NCI-H748 (cell line): ENCODE data around the gene KIAA0753.

ENCODE experiments used
- DNase-seq: peaks from one replicate; lab custom pipeline; 2025; ENCODE audit not compliant: unreplicated experiment; lab: John Stamatoyannopoulos, UW

KIAA0753 gene

DNA sequence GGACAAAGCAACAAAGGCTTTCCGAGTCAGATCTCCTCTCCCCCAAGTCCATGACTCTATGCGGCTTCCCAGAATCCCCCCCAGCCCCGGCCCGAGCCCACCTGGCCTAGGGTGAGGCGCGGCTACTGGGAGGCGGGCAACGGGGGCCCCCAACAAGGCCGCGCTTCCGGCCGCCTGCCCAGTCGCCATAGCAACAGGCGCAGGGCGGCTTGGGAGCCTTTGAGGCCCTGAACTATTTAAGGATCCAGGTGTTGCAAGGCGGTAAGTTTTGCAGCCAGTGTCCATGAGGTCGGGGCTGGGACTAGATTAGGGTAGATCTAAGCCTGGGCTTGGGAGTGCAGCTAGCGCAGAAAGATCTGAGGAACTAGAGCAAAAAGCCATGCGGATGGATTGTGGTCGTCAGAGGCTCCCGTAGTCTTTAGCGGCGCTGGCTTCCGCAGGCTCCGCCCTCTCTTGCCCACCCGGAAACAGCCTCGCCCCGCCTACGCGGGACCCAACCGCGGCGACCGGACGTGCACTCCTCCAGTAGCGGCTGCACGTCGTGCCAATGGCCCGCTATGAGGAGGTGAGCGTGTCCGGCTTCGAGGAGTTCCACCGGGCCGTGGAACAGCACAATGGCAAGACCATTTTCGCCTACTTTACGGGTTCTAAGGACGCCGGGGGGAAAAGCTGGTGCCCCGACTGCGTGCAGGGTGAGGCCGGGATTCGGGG lies at the start of gene KIAA0753, which contains the start of gene TXNDC17:
KIAA0753 (minus strand) TSS at position 176 of the 711 bp plus-strand sequence. CDS start 5,608 bp downstream, outside the sequence.
TXNDC17 (plus strand) TSS at position 525 of the 711 bp plus-strand sequence; CDS start at position 548, 23 bp downstream.
- DNase-seq: peak; percentile 95

DNA sequence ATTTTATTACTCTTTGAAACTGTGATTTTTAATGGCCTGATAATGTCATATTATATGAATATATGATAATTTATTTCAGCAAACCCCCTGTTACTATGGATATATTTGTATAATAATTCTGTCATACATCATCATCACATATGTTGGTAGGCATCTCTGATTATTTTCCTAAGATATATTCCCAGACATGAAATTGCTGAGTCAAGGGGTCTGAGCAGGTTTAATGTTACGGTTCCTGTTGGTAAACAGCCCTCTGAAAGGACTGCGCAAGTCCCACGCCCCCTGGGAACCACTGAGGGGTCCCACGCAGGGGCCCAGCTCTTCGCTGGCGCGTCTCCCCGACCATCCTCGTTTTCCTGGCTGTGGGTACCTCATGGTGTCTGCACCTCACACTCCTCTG lies 48.4 kb upstream of the KIAA0753 start:
- DNase-seq: no peak

DNA sequence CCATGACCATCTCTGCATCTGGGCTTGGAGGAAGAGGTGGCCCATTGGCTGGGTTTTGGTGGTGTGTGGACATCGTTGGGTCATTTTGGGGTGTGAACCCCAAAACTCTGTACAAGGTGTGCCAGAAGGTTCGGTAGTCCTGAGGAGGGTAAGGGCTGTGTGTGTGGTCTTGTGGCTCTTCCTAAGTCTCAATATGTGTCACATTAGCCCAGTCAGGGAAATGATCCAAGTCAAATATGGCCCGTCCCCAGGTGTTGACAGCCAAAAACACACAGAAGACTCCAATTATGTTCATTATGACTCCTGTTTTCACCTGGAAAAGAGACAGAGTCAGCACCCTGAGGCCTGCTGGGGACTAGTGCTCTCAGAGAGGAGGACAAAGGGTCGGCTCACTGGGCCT lies 45.5 kb upstream of the KIAA0753 start:
- DNase-seq: peak; percentile 40

DNA sequence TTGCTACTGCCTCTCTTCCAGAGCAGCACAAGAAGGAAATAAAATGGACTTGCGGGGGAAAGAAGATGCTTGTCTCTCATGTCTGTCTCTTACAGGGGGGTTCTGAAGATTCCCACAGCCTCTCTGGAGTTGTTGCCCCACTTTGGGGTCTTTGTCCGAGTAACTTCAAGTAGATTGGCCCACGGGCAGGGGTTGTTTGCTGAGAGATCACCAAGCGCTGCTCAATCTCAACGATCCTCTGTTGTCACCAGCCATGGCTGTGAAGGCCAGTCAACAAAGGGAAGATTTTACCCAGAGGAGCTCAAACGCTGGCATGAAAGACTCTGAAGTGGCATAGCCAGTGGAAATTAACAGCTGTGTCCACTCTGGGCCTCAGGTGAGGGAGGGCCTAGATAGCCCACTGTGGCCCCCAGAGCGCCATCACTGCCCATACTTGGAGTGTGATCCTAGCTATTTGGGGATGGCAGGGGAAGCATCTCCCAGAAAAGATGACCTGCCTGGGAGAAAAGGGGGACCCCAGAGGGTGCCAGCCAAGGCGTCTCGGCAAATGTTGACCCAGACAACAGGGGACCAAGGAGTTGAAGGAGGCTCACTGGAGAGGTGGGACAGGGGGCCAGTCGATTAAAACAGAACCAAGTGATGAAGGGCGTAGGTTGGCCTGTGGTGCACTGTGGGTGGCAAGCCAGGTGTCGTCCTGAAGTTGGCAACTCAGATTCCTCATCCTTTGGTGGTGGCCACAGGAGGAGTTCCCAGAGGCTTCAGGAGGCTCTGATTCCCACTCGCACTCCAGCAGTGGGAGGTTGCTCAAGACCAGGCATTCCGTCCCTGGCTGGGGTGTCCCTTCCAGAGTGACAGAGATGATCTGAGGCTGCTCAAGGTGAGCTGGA lies 44.6 kb upstream of the KIAA0753 start:
- no peak for DNase-seq

DNA sequence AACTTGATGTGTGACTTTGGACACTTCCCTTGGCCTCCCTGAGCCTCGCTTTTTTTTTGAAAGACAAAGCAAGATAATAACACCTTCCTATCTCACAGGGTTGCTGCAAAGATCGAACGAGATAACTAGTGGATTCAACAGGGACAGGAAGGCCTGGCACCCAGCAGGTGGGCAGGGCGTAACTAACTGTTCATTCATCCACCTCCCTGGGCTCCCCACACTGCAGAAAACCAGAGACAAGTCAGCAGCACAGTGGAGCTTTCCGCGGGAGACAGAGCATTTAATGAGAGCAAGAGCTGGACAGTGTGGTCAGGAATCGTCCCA lies 43.9 kb upstream of the KIAA0753 start:
- DNase-seq: no peak

DNA sequence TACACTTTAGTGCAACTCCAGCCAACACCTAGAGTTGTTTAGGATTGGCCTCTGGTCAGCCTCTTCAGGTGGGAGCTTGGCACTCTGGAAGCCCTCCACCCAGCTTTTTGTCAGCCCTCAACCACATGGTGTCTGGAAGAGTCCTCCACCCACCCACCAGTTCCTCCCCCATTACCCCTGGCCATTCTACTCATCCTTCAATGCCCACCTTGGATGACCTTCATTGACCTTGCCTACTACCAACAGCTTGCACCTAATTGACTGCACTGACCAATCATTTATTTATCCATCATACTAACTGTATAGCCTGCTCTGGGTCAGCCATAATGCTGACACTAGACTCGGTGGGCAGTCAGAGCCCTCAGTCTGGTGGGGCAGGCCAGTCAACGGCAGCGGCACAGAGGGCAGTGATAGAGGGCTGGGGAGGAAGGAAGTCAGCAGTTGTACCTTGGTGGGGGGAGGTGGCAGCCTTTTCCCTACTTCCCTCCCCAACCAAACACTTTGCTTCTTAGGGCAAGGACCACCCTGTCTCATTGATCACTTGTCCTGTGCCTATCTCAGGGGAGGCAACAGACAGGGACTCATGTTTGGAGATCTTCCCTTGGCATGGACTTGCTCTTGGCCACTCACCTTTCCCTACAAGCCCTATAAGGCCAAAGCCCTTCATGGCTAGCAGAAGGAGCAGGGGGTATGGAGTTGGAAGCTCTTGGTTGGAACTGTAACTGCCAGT lies 43.4 kb upstream of the KIAA0753 start:
- no peak for DNase-seq

DNA sequence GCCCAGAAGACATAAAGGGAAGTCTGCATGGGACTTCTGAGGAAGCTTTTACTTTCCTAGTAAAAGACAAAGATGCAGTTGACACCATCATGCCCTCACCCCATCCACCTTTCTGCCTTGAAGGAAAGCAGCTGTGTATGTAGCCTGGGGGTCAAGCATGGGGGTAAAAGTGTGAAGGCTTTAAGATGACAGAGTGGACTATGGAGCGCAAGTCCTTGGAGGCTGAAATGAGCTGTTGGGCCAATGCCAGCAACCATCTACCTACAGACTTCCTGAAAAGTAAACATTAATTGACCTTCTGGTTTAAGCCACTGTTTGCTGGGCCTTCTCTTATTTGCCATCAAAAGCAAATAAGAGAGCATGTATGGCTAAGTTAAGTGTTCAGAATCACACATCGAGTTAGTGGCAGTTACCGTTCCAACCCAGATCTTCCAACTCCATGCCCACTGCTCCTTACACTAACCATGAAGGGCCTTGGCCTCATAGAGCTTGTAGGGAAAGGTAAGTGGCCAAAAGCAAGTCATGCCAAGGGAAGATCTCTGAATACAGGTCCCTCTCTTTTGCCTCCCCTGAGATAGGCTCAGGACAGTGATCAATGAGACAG lies 42.7 kb upstream of the KIAA0753 start:
- peak; percentile 49 for DNase-seq

DNA sequence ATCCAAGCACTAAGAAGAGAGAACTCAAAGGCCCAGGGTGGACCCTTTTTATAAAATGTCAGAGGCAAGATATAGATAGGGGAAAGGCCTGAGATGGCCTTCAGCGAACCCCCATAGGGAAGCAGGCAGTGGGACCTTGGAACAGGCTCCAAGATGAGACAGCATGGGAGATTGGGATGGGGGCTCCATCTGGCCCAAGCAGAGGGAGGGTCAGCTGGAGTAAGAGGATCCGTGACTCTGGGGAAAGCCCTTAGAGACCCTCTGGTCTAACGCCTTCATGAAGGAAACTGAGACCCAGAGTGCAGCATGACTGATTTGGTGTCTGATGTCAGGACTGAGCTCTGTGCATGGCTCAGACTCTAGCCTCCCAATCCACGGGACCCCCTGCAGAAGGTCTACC lies 41.8 kb upstream of the KIAA0753 start:
- no peak for DNase-seq

DNA sequence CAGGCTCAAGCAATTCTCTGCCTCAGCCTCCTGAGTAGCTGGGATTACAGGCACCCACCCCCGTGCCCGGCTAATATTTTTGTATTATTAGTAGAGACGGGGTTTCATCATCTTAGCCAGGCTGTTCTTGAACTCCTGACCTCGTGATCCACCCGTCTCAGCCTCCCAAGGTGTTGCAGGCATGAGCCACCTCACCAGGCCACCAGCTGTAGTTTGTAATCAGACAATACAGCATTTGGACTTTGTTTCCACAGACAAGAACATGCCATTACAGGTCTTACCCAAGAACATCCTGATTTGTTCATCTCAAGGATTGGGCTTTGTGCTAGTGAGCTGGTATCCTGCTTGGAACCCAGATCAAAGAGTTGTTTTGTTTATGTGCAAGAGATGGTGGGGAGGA lies 41.2 kb upstream of the KIAA0753 start:
- DNase-seq: no peak

DNA sequence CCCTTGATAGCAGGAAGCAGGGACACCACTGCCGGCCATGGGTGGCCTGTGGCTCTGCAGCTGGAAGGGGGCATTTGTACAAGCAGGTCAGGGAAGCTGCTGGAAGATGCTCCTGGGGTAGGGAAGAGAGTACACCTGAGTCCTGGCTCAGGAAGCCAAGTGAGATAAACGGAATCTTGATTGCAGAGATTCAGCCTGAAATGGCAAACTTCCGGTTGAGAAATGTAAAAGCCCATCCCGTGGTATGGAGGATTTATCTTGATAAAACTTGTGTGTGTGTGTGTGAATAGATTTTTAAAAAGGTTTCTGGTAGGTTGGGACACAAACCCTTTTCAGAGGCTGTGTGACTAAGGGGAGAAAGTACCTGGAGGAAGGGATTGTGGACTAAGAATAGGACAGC lies 40.7 kb upstream of the KIAA0753 start:
- no peak for DNase-seq

DNA sequence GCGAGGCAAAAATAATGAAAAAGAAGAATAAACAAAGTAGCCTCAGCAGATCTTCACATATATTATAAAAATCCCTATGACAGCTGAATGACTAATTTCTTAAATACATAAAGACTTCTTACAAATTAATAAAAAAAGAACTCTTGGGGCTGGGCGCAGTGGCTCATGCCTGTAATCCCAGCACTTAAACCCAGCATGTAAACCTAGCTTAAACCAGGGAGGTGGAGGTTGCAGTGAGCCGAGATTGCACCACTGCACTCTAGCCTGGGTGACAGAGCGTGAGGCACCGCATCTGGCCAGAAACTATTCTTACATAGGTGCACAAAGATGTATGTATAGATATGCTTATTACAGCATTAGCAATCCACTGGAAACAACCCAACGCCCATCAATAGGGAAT lies 38.7 kb upstream of the KIAA0753 start:
- no peak for DNase-seq

DNA sequence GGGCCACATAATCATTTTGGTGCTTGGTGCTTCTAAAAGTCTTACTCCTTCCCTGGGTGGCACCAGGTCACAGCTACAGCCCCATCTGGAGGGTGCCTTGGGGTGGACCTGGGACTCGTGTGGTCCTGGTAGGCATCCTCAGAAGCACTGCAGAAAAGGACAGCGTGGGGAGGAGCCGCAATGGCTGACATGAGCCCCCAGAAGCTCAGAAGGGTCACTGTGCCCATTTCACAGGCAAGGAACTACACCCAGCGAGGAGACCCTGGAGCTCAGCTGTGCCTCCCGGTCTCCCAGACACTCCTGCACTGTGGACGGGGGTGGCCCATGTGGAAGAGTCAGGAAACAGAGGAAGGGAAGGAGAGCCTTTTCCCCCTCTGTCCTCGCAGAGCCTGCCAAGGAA lies 37.4 kb upstream of the KIAA0753 start:
- DNase-seq: no peak

DNA sequence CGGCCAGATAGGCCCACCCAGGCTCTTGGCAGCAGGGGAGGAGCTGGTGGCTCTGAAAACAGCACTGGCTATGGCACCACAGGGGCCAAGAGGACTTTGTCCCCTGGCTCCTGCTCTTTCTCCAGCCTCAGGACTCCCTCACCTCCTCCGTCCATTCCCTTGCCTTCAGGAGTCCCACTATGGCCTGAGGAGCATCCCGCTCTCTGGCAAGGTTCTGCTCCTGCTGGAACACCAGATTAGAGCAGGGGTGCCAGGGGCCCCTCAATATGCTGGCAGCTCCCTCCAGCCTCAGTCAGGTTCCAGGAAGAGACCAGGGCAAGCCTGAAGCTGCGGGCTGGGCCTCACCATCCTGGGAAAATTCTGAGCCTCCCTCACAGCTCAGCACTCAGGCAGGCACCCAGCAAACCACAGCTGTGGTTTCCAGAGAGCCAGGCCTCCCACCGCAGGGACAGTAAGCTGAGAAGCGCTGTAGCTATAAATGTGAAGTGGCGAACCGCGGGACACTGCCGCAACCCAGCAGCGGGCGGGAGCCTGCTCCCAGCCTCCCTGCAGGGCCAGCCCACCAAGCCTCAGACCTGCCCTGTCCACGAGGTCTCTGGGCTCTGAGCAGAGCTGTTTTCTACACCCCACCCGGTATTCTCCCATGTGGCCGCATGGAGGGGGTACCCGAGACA lies 36.8 kb upstream of the KIAA0753 start:
- DNase-seq: no peak

DNA sequence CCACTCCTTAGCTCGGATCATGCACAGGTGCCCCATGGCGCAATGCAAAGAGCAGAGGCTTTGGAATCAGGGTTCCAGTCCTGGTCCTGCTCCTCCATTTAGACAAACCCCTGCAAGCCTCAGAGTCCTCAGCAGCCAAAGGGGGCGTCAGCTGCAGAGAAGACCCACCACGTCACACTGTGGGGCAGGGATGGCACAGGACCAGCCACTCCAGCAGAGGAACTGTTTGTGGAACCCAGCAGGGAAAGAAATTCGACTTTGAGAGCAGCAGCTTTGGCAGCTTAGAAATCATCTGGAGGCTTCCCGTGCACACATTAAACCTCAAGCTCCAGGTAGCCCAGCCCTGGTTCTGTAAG lies 36.3 kb upstream of the KIAA0753 start:
- DNase-seq: no peak

DNA sequence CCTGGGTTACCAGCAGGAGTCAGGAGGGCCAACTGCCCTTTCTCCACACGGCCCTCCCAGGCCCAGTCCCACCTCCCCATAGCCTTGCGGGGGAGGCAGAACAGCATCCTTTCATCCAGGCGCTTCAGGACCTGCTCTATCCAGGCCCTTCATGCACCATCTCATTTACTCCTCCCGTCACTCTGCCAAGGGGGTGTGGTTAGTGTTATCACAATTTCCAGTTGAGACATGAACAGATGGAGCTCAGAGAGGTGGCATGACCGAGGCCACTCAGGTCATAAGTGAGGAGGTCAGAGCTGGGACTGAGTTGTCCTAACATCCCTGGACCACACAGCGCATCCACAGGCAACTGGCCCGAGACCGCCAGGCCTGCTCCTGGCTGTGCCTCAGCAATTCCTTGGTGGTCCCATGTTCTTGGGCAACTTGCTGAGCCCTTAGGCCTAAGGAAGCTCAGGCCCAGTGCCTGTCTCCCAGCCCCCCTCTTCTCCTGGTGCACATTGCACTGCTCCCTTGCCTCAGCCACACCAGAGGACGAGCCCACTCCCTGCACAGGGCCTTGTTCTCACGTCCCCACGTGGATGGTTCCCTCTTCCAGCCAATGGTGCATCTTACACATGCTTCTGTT lies 34.8 kb upstream of the KIAA0753 start:
- DNase-seq: no peak

DNA sequence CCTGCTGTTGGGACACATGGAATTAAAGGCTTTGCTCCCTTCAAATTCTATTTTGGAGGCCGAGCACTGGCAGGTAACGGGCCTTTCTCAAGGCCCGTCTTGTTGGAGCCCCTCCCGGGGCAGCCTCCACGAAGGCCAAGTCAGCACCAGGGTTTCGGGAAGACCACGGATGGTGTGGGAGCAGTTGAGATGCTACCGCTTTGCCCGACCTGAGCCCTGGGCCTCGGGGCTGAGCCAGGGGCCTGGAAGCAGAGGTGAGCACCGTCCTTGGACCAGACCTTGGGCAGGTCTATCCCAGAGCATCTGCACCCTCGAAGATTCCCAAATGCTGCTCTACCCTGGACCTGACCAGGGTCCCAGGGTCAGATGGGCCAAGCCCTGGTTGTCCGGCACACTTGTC lies 34.1 kb upstream of the KIAA0753 start:
- no peak for DNase-seq

DNA sequence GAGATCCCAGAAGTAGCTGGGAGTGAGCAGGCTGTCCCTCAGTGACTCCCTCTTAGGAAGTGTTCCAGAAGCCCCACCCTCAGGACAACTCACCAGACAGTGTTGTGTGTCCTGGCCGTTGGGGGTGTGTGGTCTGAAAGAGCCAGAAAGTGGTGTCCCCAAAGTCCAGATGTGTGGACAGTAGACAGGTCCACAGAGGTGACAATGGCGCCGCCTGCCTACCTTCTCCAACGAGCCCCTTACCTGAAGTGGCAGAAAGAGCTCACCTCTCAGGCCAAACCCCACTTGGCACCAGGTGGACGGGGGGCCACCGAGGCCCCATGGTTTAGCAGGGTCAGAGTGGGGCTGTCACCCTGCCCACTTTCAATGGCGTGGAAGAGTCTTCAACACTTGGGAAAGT lies 30.9 kb upstream of the KIAA0753 start:
- DNase-seq: no peak

DNA sequence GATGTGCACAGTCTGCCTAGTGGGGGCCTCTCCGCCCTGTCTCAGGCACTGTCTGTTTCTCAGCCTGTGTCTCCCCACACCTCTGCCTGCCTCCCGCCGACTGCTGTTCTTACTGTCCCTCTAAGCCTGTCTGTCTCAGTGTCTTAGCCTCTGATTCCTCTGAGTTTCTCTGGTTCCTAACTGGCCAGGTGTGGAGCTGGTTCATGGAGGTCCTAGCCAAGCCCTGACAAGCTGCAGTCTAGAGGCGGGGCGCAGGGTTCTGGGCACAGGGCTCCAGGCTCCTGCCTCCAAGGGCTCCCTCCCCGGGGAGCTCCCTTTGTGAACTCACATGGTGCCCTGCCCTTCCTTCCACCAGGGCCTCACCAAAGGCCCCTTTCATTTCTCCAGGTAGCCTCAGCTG lies 30.5 kb upstream of the KIAA0753 start:
- DNase-seq: no peak

DNA sequence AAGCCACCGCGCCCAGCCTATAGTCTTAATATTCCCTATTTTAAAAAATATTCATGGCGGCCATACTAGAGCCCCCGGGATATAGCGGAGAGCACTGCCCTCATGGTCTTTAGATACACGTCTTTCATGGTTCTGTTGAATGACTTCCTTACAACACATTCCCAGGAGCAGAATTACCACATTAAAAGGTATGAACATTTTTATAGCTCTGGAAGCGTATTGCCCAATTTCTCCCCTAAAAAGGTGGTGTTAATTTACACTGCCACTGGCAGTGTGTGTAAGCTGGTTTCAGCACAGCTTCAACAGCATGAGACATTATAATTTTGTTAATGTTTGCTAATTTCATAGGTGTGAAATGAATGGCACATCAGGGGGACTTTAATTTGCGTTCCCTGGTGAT lies 30.1 kb upstream of the KIAA0753 start:
- no peak for DNase-seq

DNA sequence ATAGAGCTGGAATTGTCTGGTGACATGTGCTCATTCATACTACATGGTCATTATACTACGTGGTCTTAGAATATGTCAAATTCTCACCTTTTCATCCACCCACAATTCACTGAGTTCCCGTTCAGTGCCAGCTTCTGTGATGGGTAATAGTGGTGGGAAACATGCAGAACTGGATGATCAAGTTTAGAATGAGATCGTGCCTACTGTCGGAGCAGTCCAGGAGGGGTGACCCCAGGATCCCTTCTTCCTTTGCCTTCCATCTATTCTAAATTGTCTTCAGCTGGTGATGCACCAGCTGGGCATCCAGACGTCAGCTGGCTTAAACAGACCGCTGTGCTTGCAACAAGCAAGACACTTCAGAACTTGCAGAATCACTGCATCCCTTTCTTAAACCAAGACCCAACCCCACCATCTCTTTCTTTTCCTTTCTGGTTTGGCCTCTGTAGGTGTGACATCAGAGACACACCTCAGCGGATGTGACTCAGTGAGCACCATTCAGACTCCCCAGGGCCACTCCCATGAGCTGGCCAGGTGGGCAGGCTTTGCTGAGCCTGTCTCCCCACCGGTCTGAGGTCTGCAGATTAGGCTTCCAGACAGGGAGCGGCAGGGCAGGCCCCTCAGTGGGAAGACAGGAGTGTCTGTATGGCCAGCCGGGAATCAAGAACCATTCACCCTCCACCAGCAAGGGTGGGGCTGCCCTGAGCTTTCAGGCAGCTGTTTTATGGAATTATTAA lies 29.1 kb upstream of the KIAA0753 start:
- peak; percentile 16 for DNase-seq
